Effector CD4-positive, alpha-beta T cell (primary cell): ENCODE measurements around the gene GNG7.
A peak's percentile ranks its signal among the peaks of the same experiment; 100 is the strongest.
"Not testable (repeated sequence)": the region's sequence is repeated elsewhere in the genome, so short reads cannot be mapped to it uniquely, and the experiment has no call there.

Source experiments
- DNase-seq: peaks from one replicate; pipeline ENCODE4 v3.0.0-alpha.2; 2020

The GNG7 gene

DNA sequence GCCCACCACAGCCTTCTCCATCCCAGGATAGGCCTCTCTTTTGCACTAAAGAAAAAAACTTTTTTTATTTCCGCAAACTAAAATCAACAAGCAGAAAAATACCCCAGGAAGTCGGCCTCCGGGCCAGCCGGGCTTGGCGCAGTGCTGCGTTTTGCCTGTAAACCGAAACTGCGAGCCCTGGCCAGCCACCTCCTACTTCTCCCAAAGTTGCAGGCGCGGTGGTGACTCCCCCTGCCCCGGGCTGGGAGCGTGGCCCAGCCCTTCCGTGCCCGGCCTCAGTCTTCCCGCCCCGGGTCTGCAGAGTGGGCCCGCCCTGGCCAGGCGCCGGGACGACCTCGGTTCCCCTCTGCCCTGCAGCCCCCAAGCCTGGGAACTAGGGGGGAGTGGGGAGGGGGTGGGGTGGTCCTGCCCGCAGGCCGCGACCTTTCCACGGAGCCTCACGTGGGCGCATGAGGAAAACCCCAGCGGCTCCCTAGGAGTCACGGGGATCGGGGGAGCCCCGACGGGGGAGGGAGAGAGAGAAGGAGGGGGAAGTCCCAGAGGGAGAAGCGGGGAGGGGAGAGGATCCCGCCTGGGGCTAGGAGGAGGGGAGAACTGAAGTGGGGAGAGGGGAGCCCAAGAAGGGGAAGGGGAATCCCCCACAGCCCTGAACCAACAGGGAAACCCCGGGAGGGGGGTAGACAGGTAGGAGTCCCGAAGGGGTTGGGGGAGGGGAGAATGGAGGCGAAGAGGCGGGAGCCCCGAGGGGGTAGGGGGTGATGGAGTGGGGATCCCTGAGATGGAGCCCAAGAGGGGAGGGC lies 223.5 kb downstream of the GNG7 start:
- DNase-seq: peak; percentile 57

DNA sequence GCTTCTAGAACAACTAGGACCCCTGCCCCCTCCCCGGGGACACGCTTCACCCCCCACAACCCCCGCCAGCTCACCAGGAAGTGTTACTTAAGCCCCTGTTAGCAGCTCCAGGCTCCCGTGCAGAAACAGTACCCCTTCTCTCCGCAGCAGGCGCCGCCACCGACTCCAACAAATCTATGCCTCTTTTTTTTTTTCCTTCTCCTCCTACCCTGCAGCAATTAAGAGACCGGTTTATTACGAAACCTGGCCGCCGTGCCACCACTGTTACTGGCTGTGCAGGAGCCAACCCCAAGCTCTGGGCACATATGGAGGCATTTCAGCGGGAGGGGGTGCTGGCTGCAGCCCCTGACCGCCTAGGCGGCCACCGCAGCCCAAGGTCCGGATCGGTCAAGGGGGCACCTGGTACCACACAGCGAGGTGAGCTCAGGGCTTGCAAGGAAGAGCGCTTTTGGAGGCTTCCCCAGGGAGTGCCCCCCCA lies 224.2 kb downstream of the GNG7 start:
- peak; percentile 50 for DNase-seq

DNA sequence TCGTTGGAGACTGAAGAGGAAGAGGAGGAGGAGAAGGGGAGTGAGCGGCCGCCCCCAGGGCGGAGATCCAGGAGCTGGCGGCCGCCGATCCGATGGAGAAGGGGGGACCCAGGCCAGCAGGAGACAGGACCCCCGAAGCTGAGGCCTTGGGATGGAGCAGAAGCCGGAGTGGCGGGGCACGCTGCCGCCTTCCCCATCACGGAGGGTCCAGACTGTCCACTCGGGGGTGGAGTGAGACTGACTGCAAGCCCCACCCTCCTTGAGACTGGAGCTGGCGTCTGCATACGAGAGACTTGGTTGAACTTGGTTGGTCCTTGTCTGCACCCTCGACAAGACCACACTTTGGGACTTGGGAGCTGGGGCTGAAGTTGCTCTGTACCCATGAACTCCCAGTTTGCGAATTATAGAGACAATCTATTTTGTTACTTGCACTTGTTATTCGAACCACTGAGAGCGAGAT lies 224.7 kb downstream of the GNG7 start:
- DNase-seq: peak; percentile 20

DNA sequence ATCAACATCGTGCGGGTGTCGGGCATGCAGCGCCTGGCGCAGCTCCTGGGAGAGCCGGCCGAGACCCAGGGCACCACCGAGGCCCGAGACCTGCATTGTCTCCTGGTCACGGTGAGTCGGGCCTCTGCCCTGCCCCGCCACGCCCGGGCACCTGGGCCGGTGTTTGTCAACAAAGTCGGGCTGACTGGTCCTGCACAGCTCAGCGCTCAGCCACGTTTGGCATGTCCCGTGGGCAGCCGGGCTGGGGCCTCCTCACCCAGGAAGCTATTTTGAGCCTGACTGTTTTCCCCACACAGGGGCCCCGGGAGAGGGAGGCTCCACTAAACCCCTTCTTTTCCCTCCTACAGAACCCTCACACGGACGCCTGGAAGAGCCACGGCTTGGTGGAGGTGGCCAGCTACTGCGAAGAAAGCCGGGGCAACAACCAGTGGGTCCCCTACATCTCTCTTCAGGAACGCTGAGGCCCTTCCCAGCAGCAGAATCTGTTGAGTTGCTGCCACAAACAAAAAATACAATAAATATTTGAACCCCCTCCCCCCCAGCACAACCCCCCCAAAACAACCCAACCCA lies 225.3 kb downstream of the GNG7 start:
- peak; percentile 11 for DNase-seq

DNA sequence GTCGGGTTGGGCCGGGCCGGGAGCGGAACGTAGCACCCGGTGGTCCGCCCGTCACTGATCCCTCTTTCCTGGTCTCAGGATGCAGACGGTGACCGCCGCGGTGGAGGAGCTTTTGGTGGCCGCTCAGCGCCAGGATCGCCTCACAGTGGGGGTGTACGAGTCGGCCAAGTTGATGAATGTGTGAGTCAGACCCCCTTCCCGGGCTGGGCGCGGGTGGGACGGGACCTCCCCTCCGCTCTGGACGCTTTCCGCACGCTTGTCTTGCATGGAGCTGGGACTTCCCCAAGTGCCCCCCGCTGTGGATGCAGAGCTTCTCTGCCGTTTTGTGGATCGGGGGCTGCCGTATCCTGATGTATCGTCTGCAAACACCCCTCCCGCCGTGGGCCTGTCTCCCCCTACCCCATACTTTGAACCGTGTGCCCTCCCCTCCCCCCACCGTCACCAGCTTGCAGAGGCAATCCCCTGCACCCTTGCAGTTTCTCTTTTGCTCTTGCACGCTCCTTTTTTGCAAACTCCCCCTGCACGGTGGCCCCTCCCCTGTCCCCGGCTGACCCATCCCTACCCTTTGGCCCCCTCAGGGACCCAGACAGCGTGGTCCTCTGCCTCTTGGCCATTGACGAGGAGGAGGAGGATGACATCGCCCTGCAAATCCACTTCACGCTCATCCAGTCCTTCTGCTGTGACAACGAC lies 225.9 kb downstream of the GNG7 start:
- peak; percentile 45 for DNase-seq

DNA sequence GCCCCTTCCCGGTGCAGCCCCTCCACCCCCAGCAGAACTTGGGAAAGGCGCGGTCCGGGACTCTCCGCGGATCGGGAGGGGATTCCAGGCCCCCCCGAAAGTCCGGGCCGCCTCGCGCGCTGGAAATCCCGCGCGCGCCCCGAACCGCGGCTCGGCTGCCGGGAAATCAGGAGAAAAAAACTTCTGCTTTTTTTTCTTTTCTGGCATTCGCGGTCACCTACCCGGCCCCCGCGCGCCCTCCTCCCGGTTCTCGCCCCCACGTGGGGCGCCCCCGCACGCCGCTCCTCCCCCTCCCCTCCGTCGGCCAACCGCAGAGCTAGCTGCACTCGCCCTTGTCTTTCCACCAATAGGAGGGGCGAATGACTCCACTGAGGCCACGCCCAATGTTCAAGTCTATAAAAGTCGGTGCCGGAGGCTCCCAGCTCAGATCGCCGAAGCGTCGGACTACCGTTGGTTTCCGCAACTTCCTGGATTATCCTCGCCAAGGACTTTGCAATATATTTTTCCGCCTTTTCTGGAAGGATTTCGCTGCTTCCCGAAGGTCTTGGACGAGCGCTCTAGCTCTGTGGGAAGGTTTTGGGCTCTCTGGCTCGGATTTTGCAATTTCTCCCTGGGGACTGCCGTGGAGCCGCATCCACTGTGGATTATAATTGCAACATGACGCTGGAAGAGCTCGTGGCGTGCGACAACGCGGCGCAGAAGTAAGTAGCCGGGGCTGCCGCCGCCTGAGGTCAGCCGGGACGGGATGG lies 226.6 kb downstream of the GNG7 start, which contains the start of gene GADD45B:
Gene GADD45B, plus strand, starts transcription at position 426 of the 749 bp plus-strand sequence. Its CDS starts 232 bp downstream, at position 658.
- peak; percentile 96 for DNase-seq

DNA sequence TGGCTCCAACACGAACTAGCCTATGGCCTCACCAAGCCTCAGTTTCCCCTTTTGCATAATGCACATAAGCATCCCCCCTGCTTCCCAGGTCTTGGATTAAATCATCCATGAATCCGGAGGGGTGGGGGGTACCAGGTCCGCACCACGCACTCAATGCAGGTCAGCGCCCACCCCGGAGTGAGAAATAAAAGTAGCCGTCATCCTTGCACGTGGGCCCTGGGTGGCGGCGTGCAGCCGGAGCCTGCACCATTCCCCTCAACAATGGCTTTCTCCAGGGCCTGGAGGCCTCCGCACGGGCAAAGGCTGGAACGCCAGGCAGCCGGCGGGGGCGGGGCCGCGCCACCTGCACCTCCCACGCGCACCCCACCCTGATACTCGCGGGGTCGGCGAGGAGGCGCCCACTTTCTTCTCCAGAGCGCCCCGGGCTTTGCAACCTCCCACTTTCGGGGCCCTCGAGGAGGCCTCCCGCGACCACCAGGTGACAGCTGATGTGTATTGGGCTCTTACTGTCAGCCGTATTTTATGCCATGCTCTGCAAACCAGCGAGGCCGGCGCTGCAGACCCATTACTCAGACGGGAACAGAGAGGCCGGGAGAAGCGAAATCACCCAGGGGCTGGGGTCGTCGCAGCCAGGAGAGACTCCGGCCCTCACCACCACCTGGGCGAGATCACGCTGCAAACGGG lies 227.3 kb downstream of the GNG7 start:
- DNase-seq: peak; percentile 36

DNA sequence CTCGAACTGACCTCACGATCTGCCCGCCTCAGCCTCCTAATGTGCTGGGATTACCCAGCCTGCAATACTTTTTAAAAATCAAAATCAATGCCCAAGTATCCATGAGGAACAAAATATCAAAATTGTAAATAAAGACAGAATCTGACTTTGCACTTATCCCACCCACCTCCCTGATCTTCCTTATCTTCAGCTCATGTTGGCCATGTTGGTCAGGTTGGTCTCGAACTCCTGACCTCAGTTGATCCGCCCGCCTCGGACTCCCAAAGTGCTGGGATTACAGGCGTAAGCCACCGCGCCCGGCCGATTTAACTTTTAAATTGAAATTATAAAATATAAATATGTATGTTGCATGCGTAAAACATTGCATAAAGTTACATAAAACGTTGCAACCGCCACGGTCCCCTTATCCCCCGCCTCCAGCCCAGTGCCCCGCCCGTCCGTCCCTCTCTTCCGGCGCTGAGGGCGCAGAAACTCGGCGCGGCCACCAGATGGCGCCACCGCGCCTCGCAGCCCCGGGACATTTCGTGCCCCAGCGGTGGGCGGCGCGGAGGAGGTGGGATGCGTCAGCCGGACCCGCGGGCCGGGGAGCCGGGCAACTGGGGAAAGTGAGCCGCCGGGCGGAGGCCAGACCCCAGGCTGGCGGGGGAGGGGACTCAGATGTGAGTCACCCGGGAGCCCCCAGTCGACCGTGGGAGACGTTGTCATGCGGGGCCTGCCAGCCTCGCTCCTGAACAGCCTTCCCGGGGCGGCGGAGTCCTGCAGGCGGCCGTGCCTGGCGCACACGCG lies 228.1 kb downstream of the GNG7 start:
- DNase-seq: peak; percentile 78

DNA sequence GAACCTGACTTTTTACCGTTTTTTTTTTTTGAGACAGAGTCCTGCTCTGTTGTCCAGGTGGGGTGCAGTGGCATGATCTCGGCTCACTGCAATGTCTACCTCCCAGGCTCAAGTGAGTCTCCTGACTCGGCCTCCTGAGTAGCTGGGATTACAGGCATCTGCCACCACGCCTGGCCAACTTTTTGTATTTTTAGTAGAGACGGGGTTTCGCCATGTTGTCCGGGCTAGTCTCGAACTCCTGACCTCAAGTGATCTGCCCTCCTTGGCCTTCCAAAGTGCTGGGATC lies 232.6 kb downstream of the GNG7 start:
- DNase-seq: not testable (repeated sequence)

DNA sequence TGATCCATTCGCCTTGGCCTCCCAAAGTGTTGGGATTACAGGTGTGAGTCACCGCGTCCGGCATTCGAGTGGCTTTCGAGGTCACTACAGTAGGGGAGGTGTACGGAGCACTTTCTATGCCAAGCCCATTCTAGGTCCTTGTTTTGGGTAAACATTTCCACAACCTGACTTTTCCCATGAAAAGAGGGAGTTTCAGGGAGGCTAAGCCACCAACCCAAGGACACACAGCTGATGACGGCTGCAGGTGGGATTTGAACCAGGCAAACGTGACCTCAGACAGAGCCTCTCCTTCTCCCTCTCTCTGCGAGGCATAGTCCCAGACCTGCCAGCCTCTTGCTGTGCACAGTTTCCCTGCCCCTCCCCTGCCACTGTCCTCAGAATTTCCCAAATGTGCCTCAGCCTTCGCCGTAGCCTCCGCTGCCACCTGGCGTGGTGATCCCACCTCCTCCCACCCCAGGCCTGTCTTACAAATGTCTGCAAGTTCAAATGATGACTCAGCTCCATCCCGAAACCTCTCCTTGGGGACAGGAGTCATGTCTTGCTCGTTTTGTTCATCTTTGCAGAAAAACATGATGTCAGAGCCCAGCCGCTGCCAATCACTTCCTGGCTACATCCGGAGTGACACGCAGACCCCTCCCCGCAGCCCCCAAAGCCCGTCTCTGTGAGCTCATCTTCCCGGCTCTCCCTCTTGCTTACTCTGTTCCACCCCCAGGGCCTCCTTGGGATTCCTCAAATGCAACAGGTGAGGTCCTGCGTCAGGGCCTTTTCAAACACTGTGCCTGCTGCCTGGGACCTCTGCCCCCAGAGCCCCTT lies 233.2 kb downstream of the GNG7 start:
- no peak for DNase-seq

DNA sequence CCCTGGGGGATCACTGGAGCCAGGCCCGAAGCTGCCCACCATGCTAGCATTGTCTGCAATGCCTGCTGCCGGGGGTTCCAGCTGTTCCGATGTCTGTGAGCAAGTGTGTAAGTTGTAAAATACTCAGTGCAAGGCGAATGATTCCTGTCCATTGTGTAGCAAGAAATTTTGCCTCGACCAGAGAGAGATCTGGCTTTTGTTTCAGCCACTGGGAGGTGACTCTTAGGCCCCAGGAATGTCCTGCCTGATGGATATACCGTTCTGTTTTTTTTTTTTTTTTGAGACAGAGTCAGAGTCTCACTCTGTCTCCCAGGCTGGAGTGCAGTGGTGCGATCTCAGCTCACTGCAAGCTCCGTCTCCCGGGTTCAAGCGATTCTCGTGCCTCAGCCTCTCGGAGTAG lies 233.9 kb downstream of the GNG7 start:
- no peak for DNase-seq

DNA sequence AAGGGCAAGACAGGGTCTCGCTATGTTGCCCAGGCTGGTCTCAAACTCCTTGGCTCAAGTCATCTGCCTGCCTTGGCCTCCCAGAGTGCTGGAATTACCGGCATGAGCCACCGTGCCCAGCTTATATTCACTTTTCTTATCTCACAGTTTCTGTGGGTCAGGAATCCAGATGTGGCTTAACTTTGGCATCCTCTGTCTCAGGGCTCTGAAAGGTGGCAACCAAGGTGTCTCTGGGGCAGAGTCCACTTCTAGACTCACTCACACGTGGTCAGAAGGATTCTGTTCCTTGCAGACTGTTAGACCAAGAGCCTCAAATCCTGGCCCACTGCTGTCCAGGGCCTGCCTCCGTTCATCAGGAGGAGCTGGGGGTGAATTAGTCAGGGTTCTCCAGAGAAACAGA lies 238.1 kb downstream of the GNG7 start:
- no peak for DNase-seq

DNA sequence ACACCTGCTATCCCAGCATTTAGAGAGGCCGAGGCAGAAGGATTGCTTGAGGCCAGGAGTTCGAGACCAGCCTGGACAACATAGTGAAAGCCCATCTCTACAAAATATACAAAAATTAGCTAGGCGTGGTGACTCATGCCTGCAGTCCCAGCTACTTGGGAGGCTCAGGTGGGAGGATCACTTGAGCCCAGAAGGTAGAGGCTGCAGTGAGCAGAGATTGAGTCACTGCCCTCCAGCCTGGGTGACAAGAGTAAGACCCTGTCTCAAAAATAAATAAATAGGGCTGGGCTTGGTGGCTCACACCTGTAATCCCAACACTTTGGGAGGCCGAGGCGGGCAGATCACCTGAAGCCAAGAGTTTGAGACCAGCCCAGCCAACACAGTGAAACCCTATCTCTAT lies 238.8 kb downstream of the GNG7 start:
- not testable (repeated sequence) for DNase-seq

DNA sequence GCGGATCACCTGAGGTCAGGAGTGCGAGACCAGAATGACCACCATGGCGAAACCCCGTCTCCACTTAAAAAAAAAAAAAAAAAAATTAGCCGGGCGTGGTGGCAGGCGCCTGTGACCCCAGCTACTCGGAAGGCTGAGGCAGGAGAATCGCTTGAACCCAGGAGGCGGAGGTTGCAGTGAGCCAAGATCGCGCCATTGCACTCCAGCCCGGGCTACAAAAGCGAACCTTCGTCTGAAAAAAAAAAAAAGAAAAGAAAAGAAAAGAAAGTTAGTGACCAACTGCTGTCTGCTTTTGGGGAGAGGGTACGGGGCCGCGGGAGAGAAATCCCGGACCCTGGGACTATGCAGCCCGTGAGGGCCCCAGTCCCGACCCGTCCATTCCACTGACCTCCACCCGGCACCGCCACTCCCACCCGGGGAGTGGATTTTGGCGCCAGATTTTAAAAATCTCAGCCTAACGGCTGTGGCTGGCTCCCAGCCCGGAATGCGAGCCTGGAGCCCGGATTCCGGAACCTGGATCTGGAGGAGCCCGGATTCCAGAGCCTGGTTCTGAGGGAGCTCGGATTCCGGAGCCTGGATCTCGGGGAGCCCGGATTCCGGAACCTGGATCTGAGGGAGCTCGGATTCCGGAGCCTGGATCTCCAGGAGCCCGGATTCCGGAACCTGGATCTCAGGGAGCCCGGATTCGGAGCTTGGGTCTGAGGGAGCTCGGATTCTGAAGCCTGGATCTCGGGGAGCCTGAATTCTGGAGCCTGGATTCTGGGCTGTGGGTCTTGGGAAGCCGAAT lies 239.7 kb downstream of the GNG7 start:
- DNase-seq: no peak

DNA sequence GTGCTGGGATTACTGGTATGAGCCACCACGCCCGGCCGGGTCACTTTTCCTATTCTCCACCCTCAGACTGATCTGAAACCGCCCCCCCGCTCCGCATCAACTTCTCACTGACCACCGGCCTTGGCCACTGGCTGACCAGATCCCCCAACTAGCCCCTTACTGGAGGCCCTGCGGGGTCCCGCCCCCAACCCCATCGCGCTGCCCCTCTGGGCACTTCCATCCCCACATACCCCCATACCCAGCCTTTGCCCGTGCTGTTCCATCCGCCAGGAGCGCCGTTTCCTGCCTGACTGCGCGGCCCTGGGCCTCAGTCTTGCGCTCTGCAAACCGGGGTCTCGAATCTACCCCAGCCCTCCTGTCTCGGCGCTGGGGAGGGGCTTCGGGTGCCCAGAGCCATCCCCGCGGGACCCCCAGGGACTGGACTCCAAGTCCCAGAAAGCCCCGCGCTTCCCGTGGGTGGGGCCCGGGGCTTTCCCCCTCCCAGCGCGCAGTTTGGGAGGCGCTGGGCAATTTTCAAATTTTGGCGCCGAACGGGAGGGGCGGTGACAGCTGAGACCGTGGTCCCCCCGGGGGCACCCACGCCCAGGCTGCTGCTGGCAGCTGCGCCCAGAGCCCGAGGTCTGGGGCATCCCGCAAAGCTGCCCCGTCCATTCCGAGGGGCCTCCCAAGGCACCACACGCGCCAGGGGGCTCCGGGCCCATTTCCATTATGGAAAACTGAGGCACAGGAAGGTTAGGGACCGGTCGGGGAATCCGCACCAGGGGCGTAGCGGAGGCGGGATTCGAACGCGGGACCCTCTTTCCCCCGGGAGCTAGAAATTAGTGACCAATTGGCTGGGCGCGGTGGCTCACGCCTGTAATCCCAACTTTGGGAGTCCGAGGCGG lies 240.5 kb downstream of the GNG7 start:
- DNase-seq: peak; percentile 37
